Measurements from ENCODE around the gene ANKRD24. TPM values are rescaled to one million over a fixed set of nuclear protein-coding genes. Genes with fewer than 3 reads are reported as not detected.

The ANKRD24 gene
- total and polyA plus RNA-seq, 4 donors, result 0.28 to 2.5 (median 1.4) TPM

- TF ChIP-seq CTCF (IDR thresholded peaks at IDR 0.05; ENCODE audit: low read depth, low read length, missing input control) (no peak), HNF4A (conservative IDR thresholded peaks at IDR 0.05) (no peak), FOXA1 (IDR thresholded peaks at IDR 0.05) (no peak), YY1 (IDR thresholded peaks at IDR 0.05) (no peak), EGR1 (IDR thresholded peaks at IDR 0.05; ENCODE audit: low read depth in 2 of 2) (no peak)
Observed at GRCh38 chr19:4198467-4199126, 16.1 kb downstream of the ANKRD24 start (continued).

DNA sequence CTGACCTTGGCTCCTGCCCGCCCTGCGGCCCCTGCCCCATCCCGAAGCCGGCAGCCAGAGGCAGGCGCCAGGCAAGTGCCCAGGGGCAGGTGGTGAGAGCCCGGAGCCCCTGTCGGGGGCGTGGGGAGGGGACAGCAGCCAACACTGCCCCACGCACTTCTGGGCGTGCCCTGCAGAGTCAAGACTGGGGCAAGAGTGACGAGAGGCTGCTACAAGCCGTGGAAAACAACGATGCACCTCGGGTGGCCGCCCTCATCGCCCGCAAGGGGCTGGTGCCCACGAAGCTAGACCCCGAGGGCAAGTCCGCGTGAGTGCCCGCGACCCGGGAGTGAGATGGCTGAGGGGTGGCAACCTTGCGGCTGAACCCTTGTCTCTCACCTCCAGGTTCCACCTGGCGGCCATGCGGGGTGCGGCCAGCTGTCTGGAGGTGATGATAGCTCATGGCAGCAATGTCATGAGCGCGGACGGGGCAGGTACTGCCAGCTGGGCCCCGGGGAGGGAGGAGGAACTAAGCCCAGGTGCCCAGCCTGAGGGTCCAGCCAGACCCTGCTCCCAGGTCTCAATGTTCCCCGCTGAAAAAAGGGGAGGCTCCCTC is 17.3 kb downstream of the ANKRD24 start:
- Histone ChIP-seq H3K4me1 (ENCODE audit: control insufficient read depth in 4 of 4, insufficient read depth in 4 of 4, low read length in 3 of 4) (peaks cover 0 to 1% (median 0%) of the 10 kb centered on the region in 4 donors), H3K9ac (ENCODE audit: low read depth in 1 of 2, low read length in 2 of 2) (no peak overlapping the region), H3K27me3 (ENCODE audit: control insufficient read depth in 4 of 4, insufficient read depth in 4 of 4, low read length in 3 of 4) (no peaks in the 10 kb centered on the region), H3K9me3 (ENCODE audit: control insufficient read depth in 4 of 4, low read length in 3 of 4) (no peaks in the 10 kb centered on the region), H3K36me3 (ENCODE audit: control insufficient read depth in 4 of 4, insufficient read depth in 3 of 4, low read depth in 1 of 4, low read length in 3 of 4) (no peaks in the 10 kb centered on the region), H3K27ac (ENCODE audit: low read depth in 1 of 2, low read length in 2 of 2) (no peak overlapping the region), H3K4me3 (ENCODE audit: low read depth in 1 of 3, low read length in 3 of 3) (no peak overlapping the region)
- 81% methylated on average over 33 of the region's 33 CpGs for WGBS
- no peak for DNase-seq (ENCODE audit: low spot score)
- no peak for TF ChIP-seq JUND (IDR thresholded peaks at IDR 0.05)
- TF ChIP-seq, protein P1, sequence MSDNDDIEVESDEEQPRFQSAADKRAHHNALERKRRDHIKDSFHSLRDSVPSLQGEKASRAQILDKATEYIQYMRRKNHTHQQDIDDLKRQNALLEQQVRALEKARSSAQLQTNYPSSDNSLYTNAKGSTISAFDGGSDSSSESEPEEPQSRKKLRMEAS (IDR thresholded peaks at IDR 0.05), result no peak
- no peak for TF ChIP-seq SP1 (IDR thresholded peaks at IDR 0.05)
- TF ChIP-seq RAD21 (IDR thresholded peaks at IDR 0.05), result no peak
- no peak for TF ChIP-seq ZBTB33 (IDR thresholded peaks at IDR 0.05)
- TF ChIP-seq, protein P2, sequence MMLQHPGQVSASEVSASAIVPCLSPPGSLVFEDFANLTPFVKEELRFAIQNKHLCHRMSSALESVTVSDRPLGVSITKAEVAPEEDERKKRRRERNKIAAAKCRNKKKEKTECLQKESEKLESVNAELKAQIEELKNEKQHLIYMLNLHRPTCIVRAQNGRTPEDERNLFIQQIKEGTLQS (IDR thresholded peaks at IDR 0.05), result no peak
- TF ChIP-seq, protein P3, sequence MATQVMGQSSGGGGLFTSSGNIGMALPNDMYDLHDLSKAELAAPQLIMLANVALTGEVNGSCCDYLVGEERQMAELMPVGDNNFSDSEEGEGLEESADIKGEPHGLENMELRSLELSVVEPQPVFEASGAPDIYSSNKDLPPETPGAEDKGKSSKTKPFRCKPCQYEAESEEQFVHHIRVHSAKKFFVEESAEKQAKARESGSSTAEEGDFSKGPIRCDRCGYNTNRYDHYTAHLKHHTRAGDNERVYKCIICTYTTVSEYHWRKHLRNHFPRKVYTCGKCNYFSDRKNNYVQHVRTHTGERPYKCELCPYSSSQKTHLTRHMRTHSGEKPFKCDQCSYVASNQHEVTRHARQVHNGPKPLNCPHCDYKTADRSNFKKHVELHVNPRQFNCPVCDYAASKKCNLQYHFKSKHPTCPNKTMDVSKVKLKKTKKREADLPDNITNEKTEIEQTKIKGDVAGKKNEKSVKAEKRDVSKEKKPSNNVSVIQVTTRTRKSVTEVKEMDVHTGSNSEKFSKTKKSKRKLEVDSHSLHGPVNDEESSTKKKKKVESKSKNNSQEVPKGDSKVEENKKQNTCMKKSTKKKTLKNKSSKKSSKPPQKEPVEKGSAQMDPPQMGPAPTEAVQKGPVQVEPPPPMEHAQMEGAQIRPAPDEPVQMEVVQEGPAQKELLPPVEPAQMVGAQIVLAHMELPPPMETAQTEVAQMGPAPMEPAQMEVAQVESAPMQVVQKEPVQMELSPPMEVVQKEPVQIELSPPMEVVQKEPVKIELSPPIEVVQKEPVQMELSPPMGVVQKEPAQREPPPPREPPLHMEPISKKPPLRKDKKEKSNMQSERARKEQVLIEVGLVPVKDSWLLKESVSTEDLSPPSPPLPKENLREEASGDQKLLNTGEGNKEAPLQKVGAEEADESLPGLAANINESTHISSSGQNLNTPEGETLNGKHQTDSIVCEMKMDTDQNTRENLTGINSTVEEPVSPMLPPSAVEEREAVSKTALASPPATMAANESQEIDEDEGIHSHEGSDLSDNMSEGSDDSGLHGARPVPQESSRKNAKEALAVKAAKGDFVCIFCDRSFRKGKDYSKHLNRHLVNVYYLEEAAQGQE (IDR thresholded peaks at IDR 0.05), result no peak
- TF ChIP-seq EGR1 (IDR thresholded peaks at IDR 0.05; ENCODE audit: low read depth in 2 of 2), result no peak
- TF ChIP-seq CTCF (IDR thresholded peaks at IDR 0.05; ENCODE audit: low read depth, low read length, missing input control), result no peak
- TF ChIP-seq RXRA (IDR thresholded peaks at IDR 0.05), result no peak
- TF ChIP-seq FOXA2 (IDR thresholded peaks at IDR 0.05), result no peak
- TF ChIP-seq TAF1 (conservative IDR thresholded peaks at IDR 0.05), result no peak
- TF ChIP-seq HNF4G (IDR thresholded peaks at IDR 0.05), result no peak
- TF ChIP-seq FOXA1 (IDR thresholded peaks at IDR 0.05), result no peak
- TF ChIP-seq GABPA (IDR thresholded peaks at IDR 0.05 in 1 of 2, conservative IDR thresholded peaks at IDR 0.05 in 1 of 2), result no peak
- no peak for TF ChIP-seq NR2F2 (IDR thresholded peaks at IDR 0.05)
- no peak for TF ChIP-seq HNF4A (conservative IDR thresholded peaks at IDR 0.05)
- TF ChIP-seq YY1 (IDR thresholded peaks at IDR 0.05), result no peak

Data from liver (tissue), 9 donors.